Measurements from ENCODE around the gene MYO1D.

GRCh38 chr17:32914181-32914580 lies 37.3 kb upstream of the MYO1D start:
- TF ChIP-seq SUZ12 (IDR thresholded peaks at IDR 0.05) = no peak
- TF ChIP-seq ARNT (IDR thresholded peaks at IDR 0.05) = no peak
- TF ChIP-seq FOXA1 (IDR thresholded peaks at IDR 0.05) = no peak
- no peak for TF ChIP-seq CTBP1 (IDR thresholded peaks at IDR 0.05; ENCODE audit: borderline replicate concordance)
- no peak for TF ChIP-seq NFRKB (IDR thresholded peaks at IDR 0.05)
- no peak for TF ChIP-seq FOXK2 (IDR thresholded peaks at IDR 0.05)
